ENCODE measurements around the gene MTHFR.

The MTHFR gene

GRCh38 chr1:11817192-11817591 is 11.4 kb upstream of the MTHFR start:
- TF ChIP-seq GATA3 (IDR thresholded peaks at IDR 0.05; ENCODE audit: low read depth, low read length) (no peak), GATA2 (IDR thresholded peaks at IDR 0.05; ENCODE audit: low read depth, low read length) (no peak)

GRCh38 chr1:11813021-11813420 is 7.3 kb upstream of the MTHFR start:
- TF ChIP-seq GATA2 (IDR thresholded peaks at IDR 0.05; ENCODE audit: low read depth, low read length) (no peak), GATA3 (IDR thresholded peaks at IDR 0.05; ENCODE audit: low read depth, low read length) (no peak)

- no peak for TF ChIP-seq GATA3 (IDR thresholded peaks at IDR 0.05; ENCODE audit: low read depth, low read length)
- TF ChIP-seq GATA2 (IDR thresholded peaks at IDR 0.05; ENCODE audit: low read depth, low read length), result no peak
These were observed 1.4 kb upstream of the MTHFR start for GRCh38 chr1:11807133-11807532.

GRCh38 chr1:11806307-11806936 is 658 bp upstream of the MTHFR start:
- TF ChIP-seq GATA2 (IDR thresholded peaks at IDR 0.05; ENCODE audit: low read depth, low read length) (no peak), GATA3 (IDR thresholded peaks at IDR 0.05; ENCODE audit: low read depth, low read length) (no peak)

- TF ChIP-seq GATA2 (IDR thresholded peaks at IDR 0.05; ENCODE audit: low read depth, low read length) (no peak), GATA3 (IDR thresholded peaks at IDR 0.05; ENCODE audit: low read depth, low read length) (no peak)
These were observed 920 bp downstream of the MTHFR start for GRCh38 chr1:11804666-11805421.

DNA sequence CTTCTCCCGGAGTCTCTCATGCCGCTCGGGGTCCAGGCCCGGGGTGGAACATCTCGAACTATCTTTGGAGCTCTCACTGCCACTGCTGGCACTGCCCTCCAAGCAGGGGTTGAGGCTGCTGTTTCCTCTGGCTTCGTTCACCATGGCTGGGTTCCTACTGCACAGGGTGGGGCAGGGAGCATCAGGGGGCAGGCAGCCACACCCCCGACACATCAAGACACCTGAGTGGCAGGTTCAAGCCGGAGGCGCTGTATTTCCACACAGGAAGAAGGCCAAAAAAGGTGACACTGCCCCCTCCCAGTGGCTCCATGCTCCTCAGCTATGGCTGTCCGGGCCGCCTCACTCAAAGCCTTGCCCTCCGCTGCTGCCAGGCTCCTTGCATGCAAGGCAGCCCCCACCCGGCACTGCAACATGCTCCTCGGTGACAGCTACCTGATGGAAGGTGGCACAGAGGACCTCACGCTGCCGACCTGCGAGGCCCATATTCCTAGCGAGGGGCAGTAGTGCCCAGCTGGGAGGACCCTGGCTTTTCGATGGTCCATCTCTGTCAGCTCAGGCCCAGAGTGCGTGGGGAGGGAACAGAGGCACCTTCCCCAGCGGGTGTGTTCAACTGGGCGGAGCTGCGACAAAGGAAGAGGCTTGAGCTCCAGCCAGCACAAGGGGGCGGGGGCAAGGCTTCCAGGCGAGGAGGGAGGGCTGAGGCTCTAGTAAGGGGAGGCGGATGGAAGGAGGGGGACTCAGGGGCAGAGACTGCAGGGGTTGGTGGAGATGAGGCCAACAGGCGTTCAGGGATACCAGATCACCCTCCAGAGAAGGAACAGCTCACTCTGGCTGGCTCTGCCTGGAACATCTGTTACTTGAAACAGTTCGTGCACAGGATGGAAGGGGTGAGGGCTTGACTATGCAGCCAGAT is 2.5 kb downstream of the MTHFR start:
- TF ChIP-seq GATA3 (IDR thresholded peaks at IDR 0.05; ENCODE audit: low read depth, low read length) (no peak), GATA2 (IDR thresholded peaks at IDR 0.05; ENCODE audit: low read depth, low read length) (no peak)

DNA sequence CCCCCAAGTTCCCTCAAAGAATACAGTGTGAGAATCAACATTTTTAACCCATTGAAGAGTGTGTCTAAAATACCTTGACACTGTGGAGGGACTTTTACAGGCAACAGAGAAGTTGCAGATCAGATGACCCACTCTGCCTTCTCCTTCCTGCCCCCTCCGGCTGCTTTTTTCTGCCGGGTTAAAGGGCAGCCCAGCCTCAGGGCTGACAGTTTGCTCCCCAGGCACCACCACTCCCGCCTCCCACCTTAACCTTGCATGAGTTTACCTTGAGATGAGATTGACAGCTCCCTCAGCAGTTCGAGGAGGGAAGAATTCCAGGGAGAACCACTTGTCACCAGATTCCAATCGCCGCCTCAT is 3.2 kb downstream of the MTHFR start:
- TF ChIP-seq GATA2 (IDR thresholded peaks at IDR 0.05; ENCODE audit: low read depth, low read length), result no peak
- no peak for TF ChIP-seq GATA3 (IDR thresholded peaks at IDR 0.05; ENCODE audit: low read depth, low read length)

DNA sequence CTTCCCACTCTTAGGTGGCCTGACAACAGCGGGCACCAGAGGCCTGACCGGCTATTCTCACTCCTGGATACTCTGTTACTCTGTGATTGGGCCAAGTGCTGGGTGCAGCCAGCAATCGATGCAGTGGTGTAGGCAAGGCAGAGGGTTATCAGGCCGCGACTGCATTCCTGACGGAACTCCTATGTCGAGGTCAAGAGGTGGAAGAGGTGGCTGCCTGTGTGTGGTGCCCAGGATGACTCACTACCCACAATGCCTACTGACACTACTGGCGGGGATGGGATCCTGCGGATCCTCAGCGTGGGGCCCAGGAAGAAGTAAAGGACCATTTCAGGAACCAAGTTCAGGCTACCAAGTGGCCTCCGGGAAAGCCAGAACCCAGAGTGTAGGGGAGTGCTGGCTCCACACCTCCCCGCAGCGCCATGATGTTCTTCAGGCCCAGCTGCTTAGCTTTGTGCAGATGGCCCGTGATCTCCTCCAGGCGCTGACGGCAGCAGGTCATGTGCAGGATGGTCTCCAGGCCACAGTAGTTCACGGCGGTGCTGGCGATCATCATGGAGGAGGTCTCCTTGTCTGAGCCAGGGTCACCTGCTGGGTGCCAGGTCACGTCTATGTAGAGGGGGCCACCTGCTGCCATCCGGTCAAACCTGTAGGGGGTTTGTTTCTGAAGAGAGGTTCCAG is 4.9 kb downstream of the MTHFR start:
- TF ChIP-seq GATA3 (IDR thresholded peaks at IDR 0.05; ENCODE audit: low read depth, low read length) (no peak), GATA2 (IDR thresholded peaks at IDR 0.05; ENCODE audit: low read depth, low read length) (no peak)

GRCh38 chr1:11800391-11800755 is 5.4 kb downstream of the MTHFR start:
- TF ChIP-seq GATA3 (IDR thresholded peaks at IDR 0.05; ENCODE audit: low read depth, low read length), result no peak
- no peak for TF ChIP-seq GATA2 (IDR thresholded peaks at IDR 0.05; ENCODE audit: low read depth, low read length)

DNA sequence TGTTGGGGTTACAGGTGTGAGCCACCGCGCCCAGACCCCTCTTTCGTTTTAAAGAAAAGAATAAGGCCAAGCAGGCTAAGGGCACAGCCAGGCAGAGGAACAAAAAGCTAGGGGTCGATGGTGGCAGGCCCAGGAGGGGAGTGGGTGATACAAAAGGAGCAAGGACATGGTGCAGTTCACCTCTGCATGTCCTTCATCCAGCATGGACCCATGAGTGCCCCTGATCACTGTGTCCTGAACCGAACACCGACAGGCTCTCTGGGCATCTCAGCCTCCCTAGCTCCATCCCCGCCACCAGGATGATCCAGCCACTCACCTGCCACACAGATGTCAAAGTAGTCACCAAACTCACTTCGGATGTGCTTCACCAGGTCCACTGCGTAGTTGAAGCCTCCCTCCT is 5.9 kb downstream of the MTHFR start:
- TF ChIP-seq GATA3 (IDR thresholded peaks at IDR 0.05; ENCODE audit: low read depth, low read length), result no peak
- no peak for TF ChIP-seq GATA2 (IDR thresholded peaks at IDR 0.05; ENCODE audit: low read depth, low read length)

DNA sequence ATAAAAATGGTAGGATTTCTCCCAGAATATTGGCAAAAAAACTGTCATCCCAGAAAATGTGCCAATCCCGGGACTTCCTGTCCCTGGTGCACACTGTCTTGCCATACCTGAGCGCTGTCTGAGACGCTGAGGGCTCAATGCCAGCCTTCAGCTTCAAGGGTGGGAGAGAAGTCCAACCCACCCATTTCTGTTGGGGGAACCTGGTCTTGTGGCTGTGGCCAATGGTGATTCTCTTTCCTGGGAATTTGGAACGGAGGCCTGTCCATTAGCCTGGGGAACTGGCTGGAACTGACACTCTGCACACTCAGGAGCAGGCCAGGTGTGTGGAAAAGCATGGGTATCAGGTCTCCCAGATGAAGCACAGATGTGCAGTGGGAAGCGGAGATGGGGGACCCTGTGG is 6.7 kb downstream of the MTHFR start:
- TF ChIP-seq GATA3 (IDR thresholded peaks at IDR 0.05; ENCODE audit: low read depth, low read length) (no peak), GATA2 (IDR thresholded peaks at IDR 0.05; ENCODE audit: low read depth, low read length) (no peak)

GRCh38 chr1:11797525-11798216 is 8.1 kb downstream of the MTHFR start:
- TF ChIP-seq GATA3 (IDR thresholded peaks at IDR 0.05; ENCODE audit: low read depth, low read length), result no peak

- TF ChIP-seq GATA3 (IDR thresholded peaks at IDR 0.05; ENCODE audit: low read depth, low read length), result no peak
- TF ChIP-seq GATA2 (IDR thresholded peaks at IDR 0.05; ENCODE audit: low read depth, low read length), result no peak
These were observed 9.5 kb downstream of the MTHFR start for GRCh38 chr1:11796036-11796828.
